ENCODE data around the gene PDS5B. TPM values are rescaled to one million over a fixed set of nuclear protein-coding genes. Genes with fewer than 3 reads are reported as not detected.
"Not testable (repeated sequence)": the region's sequence is repeated elsewhere in the genome, so short reads cannot be mapped to it uniquely, and the experiment has no call there.

PDS5B gene
- total RNA-seq, 1 donor from 2014 or later, result 80.1 TPM

DNA sequence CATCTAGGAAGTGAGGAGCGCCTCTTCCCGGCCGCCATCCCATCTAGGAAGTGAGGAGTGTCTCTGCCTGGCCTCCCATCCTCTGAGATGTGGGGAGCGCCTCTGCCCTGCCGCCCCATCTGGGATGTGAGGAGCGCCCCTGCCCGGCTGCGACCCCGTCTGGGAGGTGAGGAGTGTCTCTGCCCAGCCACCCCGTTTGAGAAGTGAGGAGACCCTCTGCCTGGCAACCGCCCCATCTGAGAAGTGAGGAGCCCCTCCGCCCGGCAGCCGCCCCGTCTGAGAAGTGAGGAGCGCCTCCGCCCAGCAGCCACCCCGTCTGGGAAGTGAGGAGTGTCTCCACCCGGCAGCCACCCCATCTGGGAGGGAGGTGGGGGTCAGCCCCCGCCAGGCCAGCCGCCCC lies 129.9 kb downstream of the PDS5B start:
- ATAC-seq; intact Hi-C loops (cut with DNase I): not testable (repeated sequence)

DNA sequence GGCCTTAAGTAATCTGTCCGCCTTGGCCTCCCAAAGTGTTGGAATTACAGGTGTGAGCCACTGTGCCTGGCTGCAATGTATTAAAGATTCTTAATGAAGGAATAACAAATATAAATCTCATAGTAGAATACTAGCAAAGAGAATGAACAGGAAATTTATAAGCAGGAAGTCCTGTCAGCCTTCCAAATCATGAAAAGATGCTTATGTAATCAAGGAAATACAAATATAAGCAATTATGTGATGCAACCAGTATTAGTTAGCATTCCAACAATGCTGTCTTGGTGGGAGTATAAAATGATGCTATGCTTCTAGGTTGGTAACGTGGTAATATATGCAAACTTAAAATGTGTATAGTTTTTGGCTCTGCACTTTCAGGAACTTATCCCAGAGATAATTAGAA lies 133.8 kb downstream of the PDS5B start:
- DNase-seq (ENCODE audit: low spot score) (no peak), ATAC-seq (no peak)
- intact Hi-C loops (cut with DNase I), result no loop called here

More for the DNA sequence above, 129.9 kb downstream of the PDS5B start:
- DNase-seq (ENCODE audit: low spot score), result not testable (repeated sequence)

DNA sequence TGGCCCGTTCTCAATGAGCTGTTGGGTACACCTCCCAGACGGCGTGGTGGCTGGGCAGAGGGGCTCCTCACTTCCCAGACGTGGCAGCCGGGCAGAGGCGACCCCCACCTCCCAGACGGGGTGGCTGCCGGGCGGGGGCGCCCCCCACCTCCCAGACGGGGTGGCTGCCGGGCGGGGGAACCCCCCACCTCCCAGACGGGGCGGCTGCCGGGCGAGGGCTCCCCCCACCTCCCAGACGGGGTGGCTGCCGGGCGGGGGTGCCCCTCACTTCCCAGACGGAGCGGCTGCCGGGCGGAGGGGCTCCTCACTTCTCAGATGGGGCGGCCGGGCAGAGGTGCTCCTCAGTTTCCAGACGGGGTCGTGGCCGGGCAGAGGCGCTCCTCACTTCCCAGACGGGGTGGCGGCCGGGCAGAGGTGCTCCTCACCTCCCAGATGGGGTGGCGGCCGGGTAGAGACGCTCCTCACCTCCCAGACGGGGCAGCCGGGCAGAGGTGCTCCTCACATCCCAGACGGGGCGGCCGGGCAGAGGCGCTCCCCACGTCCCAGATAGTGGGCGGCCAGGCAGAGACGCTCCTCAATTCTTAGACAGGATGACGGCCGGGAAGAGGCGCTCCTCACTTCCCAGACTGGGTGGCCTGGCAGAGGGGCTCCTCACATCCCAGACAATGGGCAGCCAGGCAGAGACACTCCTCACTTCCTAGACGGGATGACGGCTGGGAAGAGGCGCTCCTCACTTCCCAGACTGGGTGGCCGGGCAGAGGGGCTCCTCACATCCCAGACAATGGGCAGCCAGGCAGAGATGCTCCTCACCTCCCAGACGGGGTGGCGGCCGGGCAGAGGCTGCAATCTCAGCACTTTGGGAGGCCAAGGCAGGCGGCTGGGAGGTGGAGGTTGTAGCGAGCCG lies 135.1 kb downstream of the PDS5B start:
- intact Hi-C loops (cut with DNase I); ATAC-seq; DNase-seq (ENCODE audit: low spot score): not testable (repeated sequence)

DNA sequence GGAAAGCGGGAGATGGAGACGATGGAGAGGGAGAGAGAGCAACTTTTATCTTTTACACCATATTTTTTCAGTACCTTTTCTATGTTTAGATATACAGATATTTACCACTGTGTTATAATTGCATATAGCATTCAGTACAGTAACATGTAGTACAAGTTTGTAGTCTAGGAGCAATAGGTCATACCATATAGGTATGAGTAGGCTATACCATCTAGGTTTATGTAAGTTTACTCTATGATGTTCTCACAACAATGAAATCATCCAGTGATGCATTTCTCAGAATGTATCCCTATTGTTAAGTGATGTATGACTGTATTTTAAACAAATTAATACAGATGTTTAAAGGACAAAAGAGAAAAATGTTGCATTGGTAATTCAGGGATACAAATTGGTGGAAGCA lies 136.1 kb downstream of the PDS5B start:
- DNase-seq (ENCODE audit: low spot score) (no peak), ATAC-seq (no peak)
- intact Hi-C loops (cut with DNase I), result no loop called here

DNA sequence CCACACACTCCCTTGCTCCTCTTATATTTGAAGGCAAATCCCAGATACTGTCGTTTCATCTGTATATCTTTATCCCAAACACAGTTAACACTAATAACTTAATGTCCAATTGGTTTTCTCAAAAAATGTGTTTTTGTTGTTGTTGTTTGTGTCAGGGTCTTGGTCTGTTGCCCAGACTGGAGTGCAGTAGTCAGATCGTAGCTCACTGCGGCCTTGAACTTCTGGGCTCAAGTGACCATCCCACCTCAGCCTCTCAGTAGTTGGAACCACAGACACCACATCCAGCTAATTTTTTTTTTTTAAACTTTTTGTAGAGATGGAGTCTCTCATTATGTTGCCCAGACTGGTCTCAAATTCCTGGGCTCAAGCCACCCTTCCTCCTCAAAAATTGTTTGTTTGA lies 137.7 kb downstream of the PDS5B start:
- no peak for ATAC-seq
- no peak for DNase-seq (ENCODE audit: low spot score)
- intact Hi-C loops (cut with DNase I), result no loop called here

DNA sequence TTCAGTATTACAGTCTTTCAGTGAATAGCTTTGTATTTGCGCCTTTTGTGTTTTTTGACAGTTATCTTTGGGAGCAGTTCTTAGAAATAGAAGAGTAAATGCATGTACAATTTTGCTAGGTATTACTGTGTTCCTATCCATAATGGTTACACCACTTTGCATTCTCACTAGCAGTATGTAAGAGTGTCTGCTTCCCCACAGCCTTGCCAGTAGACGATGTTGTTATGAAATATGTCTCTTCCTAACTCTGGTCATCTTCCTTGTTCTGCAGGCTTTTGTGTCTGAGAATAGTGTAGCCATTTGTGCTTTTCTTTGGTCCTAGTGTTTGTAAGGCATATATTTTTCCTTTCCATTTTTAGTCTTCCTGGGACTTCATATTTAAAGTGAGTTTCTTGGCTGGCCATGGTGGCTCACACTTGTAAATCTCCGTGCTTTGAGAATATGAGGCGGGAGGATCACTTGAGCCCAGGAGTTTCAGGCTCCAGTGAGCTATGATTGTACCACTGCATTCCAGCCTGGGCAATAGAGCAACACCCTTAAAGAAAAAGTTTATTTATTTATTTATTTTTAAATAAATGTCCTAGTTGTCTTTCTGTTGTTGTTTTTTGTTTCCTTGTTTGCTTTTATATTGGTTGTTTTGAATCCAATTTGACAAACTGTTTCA lies 140.3 kb downstream of the PDS5B start:
- no peak for ATAC-seq
- no peak for DNase-seq (ENCODE audit: low spot score)
- intact Hi-C loops (cut with DNase I), result no loop called here

DNA sequence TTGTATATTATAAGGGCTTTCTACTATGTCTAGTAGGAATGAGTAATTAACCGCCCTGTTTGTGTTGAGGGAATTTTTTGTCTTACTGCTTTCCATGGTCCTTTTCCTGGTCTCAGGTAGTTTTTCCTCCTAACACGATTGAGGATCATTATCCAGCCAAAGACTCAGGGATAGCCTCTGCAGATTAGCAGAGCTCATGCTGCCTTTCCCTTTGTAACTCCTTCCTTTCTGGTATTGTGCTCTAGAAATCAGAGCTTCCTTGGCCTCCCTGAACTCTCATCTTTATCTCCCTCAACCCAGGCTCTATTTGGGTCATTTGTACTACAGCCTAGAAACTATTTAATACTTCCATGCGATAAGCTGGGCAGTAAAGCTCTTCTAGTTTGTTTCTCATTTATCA lies 142.1 kb downstream of the PDS5B start:
- intact Hi-C loops (cut with DNase I), result no loop called here
- no peak for DNase-seq (ENCODE audit: low spot score)
- no peak for ATAC-seq

DNA sequence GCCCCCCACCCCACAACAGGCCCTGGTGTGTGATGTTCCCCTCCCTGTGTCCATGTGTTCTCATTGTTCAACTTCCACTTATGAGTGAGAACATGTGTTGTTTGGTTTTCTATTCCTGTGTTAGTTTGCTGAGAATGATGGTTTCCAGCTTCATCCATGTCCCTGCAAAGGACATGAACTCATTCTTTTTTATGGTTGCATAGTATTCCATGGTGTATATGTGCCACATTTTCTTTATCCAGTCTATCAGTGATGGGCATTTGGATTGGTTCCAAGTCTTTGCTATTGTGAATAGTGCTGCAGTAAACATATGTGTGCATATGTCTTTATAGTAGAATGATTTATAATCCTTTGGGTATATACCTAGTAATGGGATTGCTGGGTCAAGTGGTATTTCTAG lies 142.8 kb downstream of the PDS5B start:
- intact Hi-C loops (cut with DNase I); DNase-seq (ENCODE audit: low spot score); ATAC-seq: not testable (repeated sequence)

DNA sequence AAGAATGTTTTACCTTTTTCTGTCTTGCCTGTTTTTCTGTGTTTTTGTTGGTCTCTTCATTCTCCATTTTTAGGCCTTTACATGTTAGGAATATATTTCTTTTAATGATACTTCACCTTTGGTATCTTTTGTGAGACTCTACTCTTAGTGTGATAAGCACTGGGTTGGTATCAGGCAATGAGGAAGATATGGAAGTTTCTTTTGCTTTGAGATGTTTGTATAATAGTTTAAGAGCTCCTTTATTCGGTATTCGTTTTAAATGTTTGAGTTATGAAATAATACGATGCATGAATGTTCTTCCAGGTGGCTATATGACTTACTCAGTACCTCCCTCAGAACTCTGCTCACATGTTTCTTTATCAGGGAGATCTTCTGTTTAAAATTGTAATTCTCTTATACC lies 144.8 kb downstream of the PDS5B start:
- intact Hi-C loops (cut with DNase I), result no loop called here
- DNase-seq (ENCODE audit: low spot score), result no peak

DNA sequence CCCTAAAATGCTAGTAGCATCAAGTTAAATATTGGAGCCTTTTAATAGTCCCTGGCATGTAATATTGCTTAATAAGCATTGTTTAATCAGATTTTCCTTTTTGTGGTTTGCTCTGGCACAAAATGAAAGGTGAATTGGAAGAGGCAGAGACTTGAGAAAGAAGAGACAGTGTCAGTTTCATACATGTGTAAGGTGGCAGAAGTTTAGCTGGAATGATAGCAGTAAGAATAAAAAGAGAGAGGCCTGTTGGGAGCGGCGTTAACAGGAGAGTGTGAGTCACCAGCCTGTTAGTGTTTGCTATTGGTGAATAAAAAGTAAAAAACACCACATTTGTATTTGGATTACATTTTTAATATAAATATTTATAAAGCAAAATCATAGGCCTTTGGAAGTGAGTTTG lies 145.3 kb downstream of the PDS5B start:
- no peak for DNase-seq (ENCODE audit: low spot score)
- peak; percentile 83 for ATAC-seq
- intact Hi-C loops (cut with DNase I), result no loop called here

More for the DNA sequence above, 144.8 kb downstream of the PDS5B start:
- ATAC-seq, result no peak

DNA sequence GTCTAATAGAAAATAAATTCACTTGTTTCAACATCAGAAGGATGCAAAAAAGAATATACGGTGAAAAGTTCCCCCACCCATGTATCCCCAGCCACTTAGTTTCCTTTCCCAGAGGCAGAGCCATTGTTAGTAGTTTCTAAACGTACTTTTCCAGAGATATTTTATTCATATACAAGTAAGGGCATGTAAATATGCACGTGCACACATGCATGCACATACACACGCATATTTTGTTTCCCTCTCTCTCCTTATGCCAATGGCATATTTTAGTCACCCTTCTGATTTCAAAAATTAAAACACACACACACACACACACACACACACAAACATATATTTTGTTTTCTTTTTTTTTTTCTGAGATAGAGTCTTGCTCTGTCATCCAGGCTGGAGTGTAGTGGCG lies 147.4 kb downstream of the PDS5B start:
- no peak for DNase-seq (ENCODE audit: low spot score)
- intact Hi-C loops (cut with DNase I), result no loop called here
- ATAC-seq, result no peak

DNA sequence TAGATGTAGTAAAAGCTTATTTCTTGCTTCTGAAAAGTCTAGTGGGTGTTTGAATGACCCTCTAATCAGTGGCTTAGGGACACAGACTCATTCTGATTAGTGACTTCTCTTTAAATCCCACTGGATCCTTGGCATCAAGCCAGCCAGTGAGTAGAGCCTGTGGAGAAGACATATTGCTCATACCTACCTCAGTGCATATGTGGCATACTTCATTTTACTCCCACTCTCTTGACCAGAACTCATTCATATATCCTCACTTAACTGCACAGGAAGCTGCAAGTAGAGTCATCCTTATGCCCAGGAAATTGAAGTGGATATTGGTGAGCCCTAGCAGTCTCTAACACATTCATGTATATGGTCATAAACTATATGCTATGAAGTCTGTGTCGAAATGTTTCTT lies 148.3 kb downstream of the PDS5B start:
- intact Hi-C loops (cut with DNase I), result no loop called here
- no peak for DNase-seq (ENCODE audit: low spot score)
- ATAC-seq, result no peak

DNA sequence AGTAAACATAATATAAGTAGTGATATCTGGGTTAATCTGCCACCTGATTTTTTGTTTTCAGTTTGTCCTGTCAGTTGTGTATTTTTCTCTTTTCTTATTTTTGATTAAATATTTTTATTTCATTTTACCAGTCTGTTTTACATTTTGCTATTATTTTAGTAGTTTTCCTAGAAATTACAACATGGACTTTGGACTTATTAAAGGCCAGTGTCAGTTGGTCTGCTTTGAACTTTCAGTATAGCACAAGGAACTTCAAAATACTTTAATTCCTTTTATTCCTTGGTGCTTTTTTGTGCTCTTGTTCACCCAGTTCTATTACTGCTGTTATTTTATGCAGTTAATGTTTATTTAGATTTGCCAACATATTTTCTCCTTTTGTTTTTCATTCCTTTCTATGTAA lies 149.6 kb downstream of the PDS5B start:
- intact Hi-C loops (cut with DNase I), result no loop called here
- ATAC-seq, result no peak
- no peak for DNase-seq (ENCODE audit: low spot score)

DNA sequence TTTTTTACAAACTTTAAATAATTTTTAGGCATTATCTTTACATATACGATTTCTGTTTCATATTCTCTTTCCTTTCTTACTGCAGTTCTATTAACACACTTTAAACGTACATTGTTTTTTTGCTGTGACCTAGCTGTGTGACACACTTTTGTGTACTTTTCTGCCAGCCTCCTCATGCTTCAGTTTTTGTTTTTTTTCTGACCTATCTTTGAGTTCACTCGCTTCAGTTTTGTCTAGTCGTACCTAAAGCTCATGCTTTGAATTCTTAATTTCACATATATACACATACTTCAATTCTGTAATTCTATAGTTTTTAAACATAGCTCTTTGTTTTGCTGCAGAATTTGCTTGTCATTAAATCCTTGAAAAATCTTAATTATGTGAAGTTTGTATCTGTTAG lies 150.4 kb downstream of the PDS5B start:
- intact Hi-C loops (cut with DNase I), result no loop called here
- peak; percentile 14 for ATAC-seq
- no peak for DNase-seq (ENCODE audit: low spot score)

DNA sequence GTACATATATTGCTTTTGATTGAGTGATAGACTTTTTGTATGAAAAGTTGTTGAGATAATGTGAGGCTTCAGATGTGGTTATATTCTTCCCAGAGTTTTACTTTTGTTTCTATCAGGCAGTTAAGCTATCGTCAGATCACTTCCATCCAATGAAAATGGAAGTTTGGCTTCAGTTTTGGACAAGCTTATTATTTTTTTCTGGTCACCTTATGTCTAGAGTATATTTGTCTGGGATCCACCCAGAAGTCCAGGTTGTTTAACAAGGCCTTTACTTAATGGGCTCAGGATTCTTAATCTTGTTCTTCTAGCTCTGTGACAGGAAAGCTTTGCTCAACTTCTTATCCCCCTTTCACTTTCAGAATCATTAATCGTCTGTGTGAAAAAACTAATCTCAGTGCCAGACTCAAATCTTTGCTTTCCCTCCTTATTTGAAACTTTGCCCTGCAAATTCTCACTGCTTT lies 150.9 kb downstream of the PDS5B start:
- DNase-seq (ENCODE audit: low spot score), result no peak
- intact Hi-C loops (cut with DNase I), result no loop called here
- ATAC-seq, result peak; percentile 66

DNA sequence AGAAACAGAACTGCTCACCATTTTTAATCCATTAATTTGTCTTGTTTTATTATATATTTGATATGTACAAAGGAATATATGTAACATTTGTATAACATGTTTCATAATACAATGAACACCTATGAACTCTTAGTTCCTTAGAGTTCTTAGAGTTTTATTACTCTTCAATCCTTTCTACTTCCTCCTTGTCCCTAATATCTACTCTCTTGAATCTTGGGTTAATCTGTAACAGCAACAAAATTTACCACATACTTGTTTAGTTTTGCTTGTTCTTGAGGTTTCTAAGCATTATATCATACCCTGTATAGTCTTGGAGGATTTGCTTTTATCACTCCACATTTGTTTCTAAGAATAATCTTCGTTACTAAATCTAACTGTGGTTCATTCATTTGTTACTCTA lies 151.4 kb downstream of the PDS5B start:
- intact Hi-C loops (cut with DNase I), result no loop called here
- no peak for DNase-seq (ENCODE audit: low spot score)
- peak; percentile 24 for ATAC-seq

DNA sequence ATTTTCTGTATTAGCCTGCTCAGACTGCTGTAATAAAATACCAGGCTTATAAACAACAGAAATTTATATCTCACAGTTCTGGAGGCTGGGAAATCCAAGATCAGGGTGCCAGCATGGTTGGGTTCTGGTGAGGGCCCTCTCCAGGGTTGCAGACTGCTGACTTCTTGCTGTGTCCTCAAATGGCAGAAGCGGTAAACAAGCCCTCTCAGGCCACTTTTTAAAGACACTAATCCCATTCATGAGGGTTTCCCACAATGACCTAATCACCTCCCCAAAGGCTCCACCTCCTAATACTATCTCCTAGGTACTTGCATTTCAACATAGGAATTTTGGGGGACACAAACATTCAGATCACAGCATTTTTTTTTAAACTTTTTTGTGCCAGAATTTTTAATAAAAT lies 159.3 kb downstream of the PDS5B start:
- no peak for DNase-seq (ENCODE audit: low spot score)
- intact Hi-C loops (cut with DNase I), result no loop called here
- peak; percentile 60 for ATAC-seq

DNA sequence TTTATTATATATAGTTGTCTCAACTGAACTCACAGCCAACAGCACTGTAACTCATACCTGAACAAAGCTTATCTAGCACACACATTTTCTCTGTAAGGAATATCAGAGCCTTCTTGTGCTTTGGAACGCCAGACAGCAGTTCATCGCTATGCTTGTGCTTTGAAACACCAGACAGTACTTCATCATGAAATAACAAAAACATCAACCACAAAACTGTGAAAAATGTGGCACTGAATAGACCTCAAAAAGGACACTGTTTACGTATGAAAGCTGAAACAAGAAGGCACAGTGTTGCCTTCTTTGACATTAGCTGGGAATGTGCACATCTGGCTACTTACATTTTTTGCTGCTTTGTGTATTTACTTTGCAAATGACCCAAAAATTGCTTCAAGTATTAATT lies 160.2 kb downstream of the PDS5B start:
- ATAC-seq (peak; percentile 82), DNase-seq (ENCODE audit: low spot score) (no peak)
- intact Hi-C loops (cut with DNase I), result no loop called here

DNA sequence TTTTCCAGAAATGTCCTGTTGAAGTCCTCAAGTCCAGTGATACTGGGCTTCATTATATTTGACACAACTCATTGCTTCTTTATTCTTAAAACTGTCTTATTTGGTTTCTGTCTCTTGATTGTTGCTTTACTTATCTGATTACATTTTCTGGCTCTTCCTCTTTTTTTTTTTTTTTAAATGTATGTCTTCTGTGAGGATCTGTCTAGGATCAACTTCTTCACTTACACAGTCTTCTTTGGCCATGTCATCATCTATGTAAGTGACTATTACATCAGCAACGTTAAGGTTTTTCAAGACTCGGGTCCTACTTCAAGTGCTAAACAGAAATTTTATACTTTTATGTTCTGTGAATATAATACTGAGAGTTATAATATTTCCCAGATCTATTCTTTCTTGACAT lies 162.1 kb downstream of the PDS5B start:
- intact Hi-C loops (cut with DNase I), result no loop called here
- ATAC-seq (no peak), DNase-seq (ENCODE audit: low spot score) (no peak)

DNA sequence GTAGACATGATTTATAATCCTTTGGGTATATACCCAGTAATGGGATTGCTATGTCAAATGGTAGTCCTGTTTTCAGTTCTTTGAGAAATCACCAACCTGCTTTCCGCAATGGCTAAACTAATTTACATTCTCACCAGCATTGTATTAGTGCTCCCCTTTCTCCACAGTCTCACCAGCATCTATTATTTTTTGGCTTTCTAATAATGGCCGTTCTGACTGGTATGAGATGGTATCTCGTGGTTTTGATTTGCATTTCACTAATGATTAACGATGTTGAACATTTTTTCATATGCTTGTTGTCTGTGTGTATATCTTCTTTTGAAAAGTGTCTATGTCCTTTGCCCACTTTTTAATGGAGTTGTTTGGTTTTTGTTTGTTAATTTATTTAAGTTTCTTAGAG lies 165.1 kb downstream of the PDS5B start:
- intact Hi-C loops (cut with DNase I), result no loop called here
- ATAC-seq, result no peak
- no peak for DNase-seq (ENCODE audit: low spot score)
